ENCODE results near the gene LARP6. TPM values are rescaled to one million over a fixed set of nuclear protein-coding genes. Genes with fewer than 3 reads are reported as not detected.

LARP6 gene
- total and polyA plus RNA-seq, 4 donors = 0.89 to 2.9 (median 1.5) TPM

- H3K27ac ChIP-seq (ENCODE audit: low read depth in 1 of 2, low read length in 2 of 2) = peak overlapping the region in 1 of 2 donors; percentile 27
- no peak overlapping the region for H3K9ac ChIP-seq (ENCODE audit: low read depth in 1 of 2, low read length in 2 of 2)
- no peak overlapping the region for H3K4me3 ChIP-seq (ENCODE audit: low read depth in 1 of 3, low read length in 3 of 3)
- TF ChIP-seq TAF1 (conservative IDR thresholded peaks at IDR 0.05) = no peak
- no peak for TF ChIP-seq NR2F2 (IDR thresholded peaks at IDR 0.05)
- no peak for TF ChIP-seq SP1 (IDR thresholded peaks at IDR 0.05)
- no peak for TF ChIP-seq REST (IDR thresholded peaks at IDR 0.05)
- TF ChIP-seq YY1 (IDR thresholded peaks at IDR 0.05) = no peak
- TF ChIP-seq JUND (IDR thresholded peaks at IDR 0.05) = no peak
- TF ChIP-seq HNF4G (IDR thresholded peaks at IDR 0.05) = no peak
- TF ChIP-seq HNF4A (conservative IDR thresholded peaks at IDR 0.05) = no peak
- no peaks in the 10 kb centered on the region for H3K36me3 ChIP-seq (ENCODE audit: control insufficient read depth in 4 of 4, insufficient read depth in 3 of 4, low read depth in 1 of 4, low read length in 3 of 4)
- WGBS = 66% methylated on average over 9 of the region's 9 CpGs
- peaks cover 5 to 34% (median 19%) of the 10 kb centered on the region in 4 donors for H3K4me1 ChIP-seq (ENCODE audit: control insufficient read depth in 4 of 4, insufficient read depth in 4 of 4, low read length in 3 of 4)
- DNase-seq (ENCODE audit: low spot score) = no peak
- H3K27me3 ChIP-seq (ENCODE audit: control insufficient read depth in 4 of 4, insufficient read depth in 4 of 4, low read length in 3 of 4) = no peaks in the 10 kb centered on the region
- no peaks in the 10 kb centered on the region for H3K9me3 ChIP-seq (ENCODE audit: control insufficient read depth in 4 of 4, low read length in 3 of 4)
Observed at GRCh38 chr15:70829371-70830166, 24.4 kb downstream of the LARP6 start.

GRCh38 chr15:70827721-70828120 is 26.2 kb downstream of the LARP6 start:
- TF ChIP-seq JUND (IDR thresholded peaks at IDR 0.05) (no peak), RAD21 (IDR thresholded peaks at IDR 0.05) (no peak), ZBTB33 (IDR thresholded peaks at IDR 0.05) (no peak), RXRA (IDR thresholded peaks at IDR 0.05) (no peak), HNF4A (conservative IDR thresholded peaks at IDR 0.05) (no peak), FOXA1 (IDR thresholded peaks at IDR 0.05) (no peak), REST (IDR thresholded peaks at IDR 0.05) (no peak), SP1 (IDR thresholded peaks at IDR 0.05) (no peak), CTCF (IDR thresholded peaks at IDR 0.05; ENCODE audit: low read depth, low read length, missing input control) (no peak), HNF4G (IDR thresholded peaks at IDR 0.05) (no peak), TAF1 (conservative IDR thresholded peaks at IDR 0.05) (no peak), GABPA (IDR thresholded peaks at IDR 0.05 in 1 of 2, conservative IDR thresholded peaks at IDR 0.05 in 1 of 2) (no peak), YY1 (IDR thresholded peaks at IDR 0.05) (no peak), ATF3 (IDR thresholded peaks at IDR 0.05) (no peak), EGR1 (IDR thresholded peaks at IDR 0.05; ENCODE audit: low read depth in 2 of 2) (no peak)
- H3K9me3 ChIP-seq (ENCODE audit: control insufficient read depth in 4 of 4, low read length in 3 of 4) = no peaks in the 10 kb centered on the region
- H3K36me3 ChIP-seq (ENCODE audit: control insufficient read depth in 4 of 4, insufficient read depth in 3 of 4, low read depth in 1 of 4, low read length in 3 of 4) = no peaks in the 10 kb centered on the region
- no peak overlapping the region for H3K27ac ChIP-seq (ENCODE audit: low read depth in 1 of 2, low read length in 2 of 2)
- no peak overlapping the region for H3K9ac ChIP-seq (ENCODE audit: low read depth in 1 of 2, low read length in 2 of 2)
- no peaks in the 10 kb centered on the region for H3K27me3 ChIP-seq (ENCODE audit: control insufficient read depth in 4 of 4, insufficient read depth in 4 of 4, low read length in 3 of 4)
- WGBS = 92% methylated on average over 6 of the region's 6 CpGs
- no peak for DNase-seq (ENCODE audit: low spot score)
- H3K4me3 ChIP-seq (ENCODE audit: low read depth in 1 of 3, low read length in 3 of 3) = no peak overlapping the region
- H3K4me1 ChIP-seq (ENCODE audit: control insufficient read depth in 4 of 4, insufficient read depth in 4 of 4, low read length in 3 of 4) = peaks cover 5 to 34% (median 19%) of the 10 kb centered on the region in 4 donors
